NCI-H1436 treated with DMSO at 0.1 percent for 48 hours (cell line): ENCODE data around the gene RPS15.
"Not testable (repeated sequence)": the region's sequence is repeated elsewhere in the genome, so short reads cannot be mapped to it uniquely, and the experiment has no call there.

Experiments used
- DNase-seq: peaks from one replicate; lab custom pipeline; 2025; lab: John Stamatoyannopoulos, UW

Gene RPS15

DNA sequence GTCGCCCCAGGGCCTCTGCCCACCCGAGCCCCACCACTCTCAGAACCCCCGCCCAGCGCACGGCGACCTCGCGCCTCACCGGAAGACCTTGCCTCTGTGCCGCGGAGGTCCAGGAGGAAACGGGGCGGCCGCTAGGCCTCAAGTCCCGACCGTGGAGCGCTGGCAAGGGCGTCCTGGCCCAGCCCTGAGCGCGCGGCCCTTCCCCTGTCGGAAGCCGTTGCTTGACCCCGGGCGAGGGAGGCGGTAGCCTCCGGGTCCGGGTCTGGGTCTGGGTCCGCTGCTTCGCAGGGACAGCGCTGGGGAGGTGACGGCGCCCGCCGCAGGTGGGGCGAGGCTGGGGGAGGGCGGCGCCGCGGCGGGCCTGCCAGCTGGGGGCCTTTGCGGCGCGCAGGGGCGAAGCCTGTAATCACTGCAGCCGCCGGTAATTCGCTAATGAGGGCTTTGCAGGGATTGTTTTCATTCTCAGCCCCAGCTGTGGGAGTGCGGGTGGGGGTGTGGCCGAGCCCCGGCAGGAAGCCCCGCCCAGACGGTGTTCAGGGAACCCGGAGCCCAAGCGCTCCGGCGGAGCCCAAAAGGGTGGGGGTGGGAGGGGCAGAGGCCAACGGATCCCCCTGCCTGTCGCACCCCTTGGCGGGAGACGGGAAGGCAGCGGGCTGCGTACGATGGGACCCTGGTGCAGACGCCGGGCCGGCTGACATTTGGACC, 32.3 kb downstream of the RPS15 start:
- peak; percentile 35 for DNase-seq

DNA sequence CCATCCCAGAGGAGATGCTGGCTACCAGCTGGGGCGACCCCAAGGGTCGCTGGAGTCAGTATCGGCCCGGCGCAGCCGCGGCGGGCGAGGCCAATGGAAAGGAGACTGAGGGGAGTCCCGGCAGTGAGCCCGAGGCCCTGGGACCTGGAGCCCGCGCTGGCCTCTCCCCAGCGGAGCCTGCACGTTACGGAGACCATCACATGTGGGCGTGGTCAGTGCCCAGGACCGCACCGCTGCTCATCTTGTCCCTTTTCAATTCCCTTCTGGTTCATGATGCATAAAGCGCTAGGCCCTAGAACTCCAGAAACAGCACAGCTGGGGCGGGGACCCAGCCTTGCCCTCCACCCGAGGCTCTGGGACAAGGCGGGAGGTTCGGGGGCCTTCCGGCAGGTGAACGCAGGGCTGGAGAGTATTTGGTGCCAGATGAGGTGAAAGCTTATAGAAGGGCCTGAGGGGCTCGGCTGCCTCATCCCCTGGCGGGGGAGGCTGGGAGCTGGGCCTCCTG, 32.9 kb downstream of the RPS15 start:
- DNase-seq, result no peak

DNA sequence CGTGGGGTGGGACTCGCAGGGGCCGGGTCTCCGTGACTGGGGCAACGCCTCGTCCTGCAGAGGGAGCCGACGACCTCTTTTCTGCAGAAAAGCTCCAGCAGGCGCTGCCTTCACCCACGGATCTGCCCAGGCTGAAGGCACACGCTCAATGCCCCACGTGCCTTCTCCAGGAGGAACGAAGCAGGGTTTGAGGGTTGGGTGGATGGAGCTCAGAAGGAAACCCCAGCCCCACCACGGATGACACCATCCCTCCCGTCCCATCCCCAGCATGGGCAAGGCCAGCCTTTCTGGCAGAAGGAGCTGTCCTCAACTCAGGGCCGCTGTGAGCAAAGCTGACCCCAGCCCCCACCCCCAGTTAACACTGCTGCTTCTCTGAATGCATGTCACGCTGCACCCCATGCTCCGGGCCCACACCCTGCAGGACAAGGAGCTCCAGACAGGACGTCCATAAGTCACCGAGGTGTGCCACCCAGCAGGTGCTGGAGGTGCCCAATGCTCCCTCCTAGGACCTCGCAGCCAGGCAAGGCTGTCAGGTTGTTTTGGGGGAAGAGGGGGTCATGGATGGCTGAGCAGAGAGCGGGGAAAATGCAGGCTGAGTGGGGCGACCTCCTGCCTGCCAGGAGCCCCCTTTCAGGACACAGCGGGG, 33.4 kb downstream of the RPS15 start:
- no peak for DNase-seq

DNA sequence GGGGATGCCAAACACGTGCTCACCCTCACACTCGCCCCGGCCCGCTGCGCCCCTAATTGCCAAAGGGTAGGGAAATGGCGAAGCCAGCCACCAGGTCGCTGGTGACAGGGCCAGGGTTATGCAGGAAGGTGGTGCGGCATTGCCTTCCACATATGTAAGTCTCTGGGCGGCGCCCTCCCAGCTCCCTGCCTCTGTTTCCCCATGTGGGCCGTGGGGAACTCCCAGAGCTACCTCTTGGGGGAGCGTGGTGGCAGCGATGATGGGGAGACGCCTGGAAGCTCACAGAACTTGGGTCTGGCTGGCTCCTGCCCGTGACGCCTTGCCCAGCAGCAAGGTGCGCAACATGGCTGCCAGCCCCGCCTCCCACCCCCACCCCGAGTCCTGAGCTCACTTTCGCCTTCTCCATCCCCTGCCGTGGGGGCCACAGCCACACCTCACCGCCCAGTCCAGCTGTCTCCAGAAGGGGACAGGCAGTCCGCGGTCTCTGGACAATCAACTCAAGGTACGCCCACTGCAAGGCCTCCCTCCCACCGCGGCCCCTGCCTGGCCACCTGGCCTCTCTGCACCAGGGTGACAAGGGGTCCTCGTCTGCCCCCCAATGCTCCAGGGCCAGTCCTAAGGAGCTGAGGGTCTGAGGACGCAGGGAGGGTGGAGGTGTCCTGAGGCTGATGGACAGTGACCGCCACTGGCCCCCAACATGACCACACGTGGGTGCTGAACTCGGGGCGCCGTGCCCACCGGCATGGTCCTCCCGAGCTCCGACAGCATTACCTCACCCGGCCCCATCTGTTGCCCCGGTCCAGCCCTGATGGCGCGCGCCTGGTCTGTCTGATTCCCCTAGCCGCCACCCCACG, 34.3 kb downstream of the RPS15 start:
- DNase-seq, result no peak

DNA sequence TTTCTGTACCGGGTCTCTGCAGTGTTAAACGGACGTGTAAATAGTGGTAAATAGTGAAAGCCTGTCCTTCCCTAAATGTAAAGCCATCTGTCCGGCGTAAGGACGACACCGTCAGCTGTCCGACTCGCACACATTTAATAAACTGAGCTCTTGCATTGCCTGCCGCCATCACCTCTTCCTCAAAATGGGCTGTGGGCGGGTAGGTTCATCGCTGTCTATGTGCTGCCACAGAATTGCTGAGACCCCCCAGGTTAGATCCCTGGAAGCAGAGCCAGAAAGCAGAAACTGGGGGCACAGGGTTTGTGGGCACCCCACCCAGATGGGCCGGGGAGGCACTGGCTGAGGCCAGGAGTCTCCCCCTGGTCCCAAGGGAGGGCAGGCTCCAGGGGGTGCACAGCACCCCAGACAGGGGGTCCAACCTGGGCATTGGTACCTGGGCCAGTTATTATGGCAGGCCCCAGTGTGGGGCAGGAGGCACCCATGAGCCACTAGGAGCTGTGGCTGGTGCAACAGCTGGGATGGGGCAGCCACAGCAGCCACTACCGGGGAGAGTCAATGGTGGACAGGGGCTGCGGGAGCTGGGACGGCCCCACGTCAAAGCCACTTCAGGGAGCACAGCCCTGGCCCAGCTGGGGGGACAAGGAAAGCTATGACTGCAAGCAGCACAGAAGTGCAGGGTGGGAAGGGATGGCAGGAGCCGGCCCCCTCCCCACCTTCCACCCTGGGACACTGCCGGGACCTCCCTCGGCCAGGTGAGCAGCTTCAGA, 35.1 kb downstream of the RPS15 start:
- DNase-seq, result no peak

DNA sequence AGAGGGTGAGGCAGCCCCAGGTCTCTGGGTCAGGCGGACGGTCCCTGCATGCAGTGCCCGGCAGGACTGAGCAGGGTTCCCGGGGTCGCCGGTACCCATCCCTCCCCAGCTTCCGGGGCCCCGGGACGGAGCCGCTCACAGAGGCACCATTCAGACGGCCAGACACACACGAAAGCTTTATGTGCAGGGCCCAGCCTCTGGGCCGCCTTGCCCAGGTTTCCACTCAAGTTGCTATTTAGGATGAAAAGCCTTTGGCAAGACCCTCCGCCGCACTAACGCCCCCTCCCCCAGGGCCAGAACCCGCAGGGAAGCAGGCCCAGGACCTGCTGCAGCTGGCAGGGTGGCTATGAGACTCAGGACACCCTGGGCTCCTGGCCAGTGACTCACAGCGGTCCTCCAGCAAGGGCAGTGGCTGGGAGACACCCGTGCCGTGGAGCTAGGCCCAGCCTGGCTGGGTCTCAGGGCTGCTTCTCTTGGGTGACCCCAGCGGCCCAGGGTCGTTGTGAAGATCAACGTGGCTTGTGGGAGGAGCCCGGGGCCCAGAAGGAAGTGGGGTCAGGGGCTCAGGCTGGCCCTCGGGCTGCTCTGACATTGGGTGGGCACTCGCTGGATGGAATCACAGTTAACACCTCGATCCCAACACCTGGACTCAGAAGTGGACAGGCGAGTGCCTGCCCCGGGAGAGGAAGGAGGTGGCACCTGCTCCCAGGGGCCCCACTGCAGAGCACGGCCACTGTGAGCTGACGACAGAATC, 36.0 kb downstream of the RPS15 start:
- no peak for DNase-seq

DNA sequence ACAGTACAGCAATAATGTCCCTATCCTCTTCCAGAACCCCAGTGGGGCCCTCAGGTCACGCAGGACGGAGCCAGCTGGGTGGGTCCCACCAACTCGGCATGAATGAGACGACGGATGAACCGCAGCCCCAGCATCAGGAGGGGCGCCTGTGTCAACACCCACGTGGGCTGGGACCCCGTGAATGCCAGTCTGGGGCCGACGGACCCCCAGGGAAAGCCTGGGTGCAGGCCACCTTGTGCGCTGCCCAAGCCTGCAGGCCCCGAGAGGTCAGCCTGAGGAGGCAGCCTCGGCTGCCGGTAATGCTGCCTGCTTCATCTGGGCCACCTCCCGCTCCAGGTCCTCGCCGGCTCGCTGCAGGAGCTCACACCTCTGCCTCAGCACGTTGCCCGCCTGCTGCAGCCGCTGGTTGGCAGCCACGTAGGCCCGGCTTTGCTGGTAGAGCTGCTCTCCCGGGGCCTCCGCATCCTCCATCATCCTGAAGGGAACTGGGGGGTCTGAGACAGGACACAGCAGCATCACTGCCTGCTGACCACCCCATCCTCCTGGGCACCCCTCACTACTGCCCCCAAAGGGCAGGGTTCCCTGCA, 36.7 kb downstream of the RPS15 start:
- DNase-seq, result no peak

DNA sequence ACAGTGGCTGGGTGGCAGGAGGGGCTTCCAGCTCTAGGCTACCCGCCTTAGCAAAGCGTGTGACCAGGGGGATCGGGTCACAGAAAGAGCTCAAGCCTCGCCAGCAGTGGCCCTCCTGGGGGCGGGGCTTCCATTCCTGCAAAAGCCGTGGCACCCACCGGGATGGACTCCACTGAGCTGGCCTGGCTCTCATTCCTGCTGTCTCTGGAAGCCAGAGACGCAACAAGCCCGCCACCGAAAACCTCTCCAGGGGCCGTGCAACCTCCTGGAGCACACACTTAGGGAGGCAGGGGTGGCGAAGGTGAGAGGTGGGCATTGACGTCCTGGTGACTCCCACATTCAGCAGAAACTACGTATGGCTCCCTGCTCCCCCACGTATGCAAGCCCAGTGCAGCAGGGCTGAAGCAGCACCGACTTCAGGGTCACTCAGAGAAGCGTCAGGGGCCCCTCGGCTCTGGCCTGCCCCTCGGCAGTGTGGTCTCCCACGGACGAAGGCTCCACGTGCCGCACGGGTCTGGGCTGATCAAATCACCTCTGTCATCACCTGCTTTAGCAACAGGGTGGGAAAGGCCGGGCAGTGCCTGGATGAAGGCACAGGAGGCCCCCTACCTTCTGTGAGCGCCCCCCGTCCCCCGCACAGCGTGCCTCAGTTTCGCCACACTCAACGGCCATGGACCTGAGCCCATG, 37.7 kb downstream of the RPS15 start:
- DNase-seq, result no peak

DNA sequence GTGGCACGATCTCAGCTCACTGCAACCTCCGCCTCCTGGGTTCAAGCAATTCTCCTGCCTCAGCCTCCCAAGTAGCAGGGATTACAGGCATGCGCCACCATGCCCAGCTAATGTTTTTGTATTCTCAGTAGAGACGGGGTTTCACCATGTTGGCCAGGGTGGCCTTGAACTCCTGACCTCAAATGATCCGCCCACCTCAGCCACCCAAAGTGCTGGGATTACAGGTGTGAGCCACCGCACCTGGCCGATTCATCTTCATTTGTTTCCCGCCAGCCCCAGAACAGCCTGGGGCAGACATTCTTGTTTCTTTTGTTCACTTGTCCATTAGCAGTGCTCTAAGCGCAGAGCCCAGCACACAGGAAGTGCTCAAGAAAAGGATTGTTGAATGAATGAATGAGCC, 38.9 kb downstream of the RPS15 start:
- DNase-seq, result not testable (repeated sequence)

DNA sequence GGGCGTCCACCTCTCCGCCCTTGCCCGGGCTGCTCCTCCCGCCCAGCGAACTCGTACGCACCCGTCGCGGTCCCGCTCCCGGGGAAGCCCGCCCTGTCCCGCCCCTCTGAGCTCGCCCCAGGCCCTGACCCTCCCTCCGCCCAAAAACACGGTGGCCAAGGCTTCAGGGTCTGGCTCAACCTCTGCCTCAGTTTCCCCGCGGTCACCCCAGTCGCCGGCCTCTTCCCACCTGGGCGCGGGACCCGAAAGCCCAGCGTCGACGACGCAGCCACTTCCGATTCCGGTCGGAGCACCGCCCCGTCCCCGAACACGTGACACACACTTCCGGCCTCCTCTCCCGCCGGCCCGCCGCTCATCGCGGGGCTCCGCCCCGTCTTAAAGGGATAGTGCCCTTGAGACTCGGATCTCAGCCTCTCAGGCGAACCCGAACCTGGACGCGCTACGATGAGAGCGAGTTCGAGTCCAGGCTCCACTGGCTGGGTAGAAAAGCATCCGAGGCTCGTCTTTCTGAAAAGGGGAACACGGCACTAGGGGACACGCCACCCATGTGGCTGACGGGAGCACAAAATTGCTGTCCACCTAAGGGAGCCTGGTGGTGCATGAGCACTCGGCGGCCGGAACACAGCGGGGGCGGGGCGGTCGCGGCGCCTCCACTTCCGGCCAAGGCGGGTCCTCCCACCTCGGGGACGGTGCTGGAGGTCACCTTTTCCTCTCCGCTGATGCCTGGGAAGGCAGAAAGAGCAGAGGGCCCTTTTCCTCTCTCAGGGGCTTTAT, 40.9 kb downstream of the RPS15 start, which contains the start of gene C19orf25:
Gene C19orf25, minus strand, starts transcription at position 282 of the 774 bp plus-strand sequence. CDS start 312 bp downstream, outside the sequence.
- DNase-seq, result peak; percentile 80

DNA sequence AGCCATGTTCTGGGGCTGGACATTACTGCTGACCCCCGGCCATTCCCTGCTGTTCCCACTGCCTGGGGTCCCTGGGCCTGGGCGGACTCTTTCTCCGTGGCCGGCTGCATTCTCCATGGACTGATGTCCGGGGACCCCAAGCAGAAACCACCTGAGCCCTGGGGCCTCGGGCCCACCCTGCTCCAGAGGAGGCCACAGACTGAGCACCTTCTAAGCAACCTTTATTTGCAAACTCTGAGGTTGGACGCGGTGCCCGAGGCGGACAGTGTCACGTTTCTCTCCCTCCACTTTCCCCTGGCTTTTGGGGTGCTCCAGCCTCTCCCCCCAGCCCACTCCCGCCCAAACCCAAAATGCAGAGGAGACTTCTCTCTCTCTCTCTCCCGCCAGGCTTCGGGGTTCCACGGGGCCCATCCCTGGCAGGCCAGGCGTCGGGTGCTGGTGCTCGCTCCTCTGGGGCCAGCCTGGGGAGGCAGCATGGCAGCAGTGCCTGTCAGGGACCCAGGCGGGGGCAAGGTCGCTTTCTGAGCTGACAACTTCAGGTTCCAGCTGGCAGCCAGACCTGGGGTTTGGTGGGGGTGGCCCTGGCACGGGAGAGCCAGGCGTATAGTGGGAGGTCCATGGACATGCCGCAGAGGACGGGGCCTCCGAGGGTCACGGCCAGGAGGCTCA, 43.2 kb downstream of the RPS15 start:
- DNase-seq, result no peak

DNA sequence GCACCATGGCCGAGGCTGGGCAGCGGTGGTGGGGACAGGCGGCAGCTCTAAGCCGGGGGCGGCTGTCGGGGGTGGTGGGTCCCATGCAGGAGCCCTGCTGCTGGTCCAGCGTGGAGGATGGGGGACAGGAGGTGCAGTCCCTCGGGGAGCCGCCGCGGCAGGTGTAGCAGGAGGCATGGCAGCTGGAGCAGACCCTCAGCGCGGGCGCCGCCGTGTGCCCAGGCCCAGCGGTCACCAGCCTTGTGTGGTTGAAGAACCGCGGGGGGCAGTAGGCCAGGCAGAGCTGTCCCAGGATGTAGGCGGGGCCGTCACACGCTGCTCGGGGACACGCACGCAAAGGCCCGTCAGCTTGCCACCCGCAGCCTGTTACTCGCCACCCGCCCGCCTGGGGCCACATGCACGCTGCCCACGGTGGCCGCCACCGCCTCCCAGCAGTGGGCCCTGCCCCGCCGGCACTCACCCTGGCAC, 43.7 kb downstream of the RPS15 start:
- no peak for DNase-seq

DNA sequence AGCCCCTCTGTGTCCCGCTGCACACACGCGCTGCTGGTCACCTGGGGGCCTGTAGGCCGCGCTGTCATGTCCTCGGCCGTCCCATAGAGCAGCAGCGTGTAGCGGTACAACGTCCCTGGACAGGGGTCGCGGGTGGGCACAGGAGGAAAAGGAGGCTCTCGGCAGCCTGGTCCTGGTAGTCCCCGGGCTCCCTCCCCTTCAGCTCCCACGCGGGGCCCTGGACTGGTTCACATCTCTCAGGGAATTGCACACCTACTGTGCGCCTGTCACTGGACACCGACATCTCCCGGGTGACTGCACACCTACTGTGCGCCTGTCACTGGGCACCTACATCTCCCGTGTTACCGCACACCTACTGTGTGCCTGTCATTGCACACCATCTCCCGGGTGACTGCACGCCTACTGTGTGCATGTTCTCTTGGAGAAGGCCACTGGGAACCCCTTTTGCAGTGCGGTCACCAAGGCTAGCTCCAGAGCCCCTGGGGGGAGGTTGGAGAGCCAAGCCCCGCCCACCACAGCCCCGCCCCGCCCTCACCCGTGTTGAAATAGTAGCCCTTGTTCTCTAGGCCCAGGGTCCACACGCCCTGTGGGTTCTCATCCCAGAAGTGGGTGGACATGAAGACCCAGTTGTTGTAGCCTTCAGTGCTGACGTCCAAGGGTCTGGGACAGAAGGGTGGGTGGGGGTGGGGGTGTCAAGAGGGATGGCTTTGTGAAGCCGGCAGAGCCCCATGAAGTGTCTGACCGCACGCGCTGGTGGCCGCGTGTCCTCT, 44.4 kb downstream of the RPS15 start:
- DNase-seq, result no peak

DNA sequence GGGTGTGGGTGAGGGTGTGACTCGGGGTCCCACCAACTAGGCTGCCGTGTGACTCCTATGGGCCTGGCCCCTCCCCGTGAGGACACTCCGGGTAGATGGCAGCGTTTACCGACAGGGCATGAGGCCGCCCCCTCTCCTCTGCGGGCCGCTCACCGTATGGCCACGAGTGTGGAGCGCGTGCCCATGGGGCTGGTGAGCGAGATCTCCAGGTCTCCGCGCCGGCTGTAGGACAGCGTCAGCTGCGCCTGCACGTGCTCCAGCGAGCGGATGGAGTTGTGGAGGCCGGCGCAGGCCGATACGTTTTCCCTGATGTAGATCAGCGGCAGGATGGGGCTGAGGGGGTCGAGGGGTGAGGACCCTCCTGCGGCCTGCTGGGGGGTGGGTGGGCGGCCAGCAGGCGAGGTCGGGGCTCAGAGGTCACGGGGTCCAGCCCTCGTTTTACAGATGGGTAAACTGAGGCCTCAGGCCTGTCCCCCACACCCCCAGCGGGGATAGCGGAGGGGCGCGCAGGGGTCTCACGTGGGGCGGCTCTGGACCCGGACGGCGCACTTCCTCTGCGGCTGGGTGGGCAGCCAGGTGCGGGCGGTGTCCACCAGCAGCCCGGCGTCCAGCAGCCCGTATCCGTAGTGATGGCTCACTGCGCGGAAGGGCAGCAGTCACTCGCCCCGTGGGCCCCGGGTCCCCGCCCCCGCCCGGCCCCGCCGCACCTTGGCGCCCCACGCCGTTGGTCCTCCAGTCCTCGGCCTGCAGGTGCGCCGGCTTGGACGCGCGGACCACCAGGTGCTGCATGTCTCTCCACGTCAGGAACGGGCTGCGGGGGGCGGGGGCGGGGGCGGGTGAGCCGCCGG, 45.2 kb downstream of the RPS15 start:
- no peak for DNase-seq

DNA sequence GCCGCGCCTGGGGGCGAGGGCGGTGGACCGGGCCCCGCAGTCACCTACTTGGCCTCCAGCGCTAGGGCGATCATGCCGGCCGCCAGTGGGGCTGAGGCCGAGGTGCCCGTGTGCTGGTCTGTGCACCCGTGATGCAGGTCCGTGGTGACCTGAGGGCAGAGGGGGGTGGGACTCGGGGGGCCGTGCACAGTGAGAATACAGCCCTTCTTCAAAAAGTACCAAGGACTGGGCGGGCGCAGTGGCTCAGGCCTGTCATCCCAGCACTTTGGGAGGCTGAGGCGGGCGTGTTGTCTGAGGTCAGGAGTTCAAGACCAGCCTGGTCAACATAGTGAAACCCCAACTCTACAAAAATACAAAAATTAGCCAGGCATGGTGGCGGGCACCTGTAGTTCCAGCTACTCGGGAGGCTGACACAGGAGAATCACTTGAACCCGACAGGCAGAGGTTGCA, 45.8 kb downstream of the RPS15 start:
- DNase-seq, result no peak

DNA sequence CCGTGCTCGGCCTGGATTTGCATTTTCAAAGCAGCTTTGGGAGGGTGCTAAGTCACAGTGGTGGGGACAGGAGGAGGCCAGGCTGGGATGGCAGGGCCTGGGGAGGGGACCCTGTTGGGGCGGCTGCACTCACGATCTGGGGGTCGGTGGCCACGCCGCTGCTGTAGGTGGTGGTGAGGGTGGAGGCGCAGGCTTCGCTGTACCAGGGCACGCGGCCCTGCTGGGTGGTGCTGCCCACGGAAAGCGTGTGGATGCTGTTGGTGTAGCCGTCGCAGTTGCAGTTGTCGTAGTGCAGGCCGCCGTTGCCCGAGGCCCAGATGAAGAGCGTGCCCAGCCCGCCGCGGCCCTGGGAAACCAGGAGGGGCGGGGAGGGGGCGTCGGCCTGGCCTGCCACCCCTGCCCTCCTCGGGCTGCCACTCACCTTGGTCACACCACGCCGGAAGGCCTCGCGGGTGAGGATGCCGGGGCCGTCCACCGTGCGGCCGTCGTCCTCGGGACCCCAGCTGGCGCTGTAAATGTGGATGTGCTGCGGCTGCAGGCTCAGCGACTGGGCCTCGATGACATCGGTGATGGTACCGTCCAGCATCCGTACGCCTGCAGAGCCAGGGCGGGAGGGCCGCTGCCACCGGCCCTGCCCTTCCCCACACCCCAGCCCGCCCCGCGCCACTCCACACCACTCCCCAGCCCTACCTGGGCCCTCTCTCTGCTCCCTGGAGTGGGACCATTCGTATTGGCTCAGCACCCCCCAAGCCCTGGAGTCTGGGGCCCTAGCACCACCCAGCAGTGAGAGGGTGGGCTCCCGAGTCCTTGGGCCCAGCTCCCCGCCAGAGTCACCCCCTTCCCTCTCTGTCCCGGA, 48.8 kb downstream of the RPS15 start:
- no peak for DNase-seq
